Hematopoietic multipotent progenitor cell treated with erythropoietin and hydrocortisone succinate and interleukin-3 and kit ligand, for 6 days (in vitro differentiated cells): Measurements from ENCODE around the gene UBXN4.
"Not testable (repeated sequence)": the region's sequence is repeated elsewhere in the genome, so short reads cannot be mapped to it uniquely, and the experiment has no call there.

ENCODE experiments used
- DNase-seq: peaks from one replicate; pipeline ENCODE4 v3.0.0-alpha.2; 2015

The UBXN4 gene

GRCh38 chr2:135741395-135742324, at the start of gene UBXN4:
TSS of gene UBXN4 (plus strand) at chr2:135741855. CDS start at chr2:135741930, 75 bp downstream.
- DNase-seq: peak; percentile 99

- DNase-seq: no peak
Measured at GRCh38 chr2:135694711-135695110, 46.9 kb upstream of the UBXN4 start.

GRCh38 chr2:135698838-135699237, 42.8 kb upstream of the UBXN4 start:
- no peak for DNase-seq

GRCh38 chr2:135701442-135701841, 40.2 kb upstream of the UBXN4 start:
- no peak for DNase-seq

GRCh38 chr2:135703300-135703699, 38.4 kb upstream of the UBXN4 start:
- peak; percentile 62 for DNase-seq

GRCh38 chr2:135704075-135704474, 37.6 kb upstream of the UBXN4 start:
- not testable (repeated sequence) for DNase-seq

- no peak for DNase-seq
Measured at GRCh38 chr2:135708159-135708558, 33.5 kb upstream of the UBXN4 start.

- DNase-seq: peak; percentile 65
Measured at GRCh38 chr2:135709992-135710391, 31.7 kb upstream of the UBXN4 start.

- not testable (repeated sequence) for DNase-seq
Measured at GRCh38 chr2:135715086-135715485, 26.6 kb upstream of the UBXN4 start.

- DNase-seq: peak; percentile 41
Measured at GRCh38 chr2:135728064-135728743, 13.5 kb upstream of the UBXN4 start.

GRCh38 chr2:135732561-135732960, 9.1 kb upstream of the UBXN4 start:
- DNase-seq: no peak

GRCh38 chr2:135733045-135733444, 8.6 kb upstream of the UBXN4 start:
- DNase-seq: no peak

GRCh38 chr2:135736546-135736945, 5.1 kb upstream of the UBXN4 start:
- no peak for DNase-seq

GRCh38 chr2:135740206-135740605, 1.4 kb upstream of the UBXN4 start:
- DNase-seq: peak; percentile 78

- DNase-seq: no peak
Measured at GRCh38 chr2:135741043-135741394, 636 bp upstream of the UBXN4 start.

GRCh38 chr2:135742325-135742757, 686 bp downstream of the UBXN4 start:
- peak; percentile 82 for DNase-seq

GRCh38 chr2:135743860-135744259, 2.2 kb downstream of the UBXN4 start:
- DNase-seq: no peak

- DNase-seq: peak; percentile 74
Measured at GRCh38 chr2:135744760-135745314, 3.2 kb downstream of the UBXN4 start.

GRCh38 chr2:135745545-135745944, 3.9 kb downstream of the UBXN4 start:
- DNase-seq: no peak

- DNase-seq: no peak
Measured at GRCh38 chr2:135755573-135755972, 13.9 kb downstream of the UBXN4 start.

- DNase-seq: no peak
Measured at GRCh38 chr2:135756692-135757091, 15.0 kb downstream of the UBXN4 start.

GRCh38 chr2:135762022-135762421, 20.4 kb downstream of the UBXN4 start:
- DNase-seq: no peak

GRCh38 chr2:135762530-135762929, 20.9 kb downstream of the UBXN4 start:
- no peak for DNase-seq

- DNase-seq: no peak
Measured at GRCh38 chr2:135768863-135769262, 27.2 kb downstream of the UBXN4 start.
